ENCODE data around the gene DEFB108B. TPM values are rescaled to one million over a fixed set of nuclear protein-coding genes. Genes with fewer than 3 reads are reported as not detected.

Gene DEFB108B, protein sequence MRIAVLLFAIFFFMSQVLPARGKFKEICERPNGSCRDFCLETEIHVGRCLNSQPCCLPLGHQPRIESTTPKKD
- total RNA-seq (2022; extraction: Qiagen RNA extraction; ENCODE audit: low read depth), result not detected in 5 replicates

DNA sequence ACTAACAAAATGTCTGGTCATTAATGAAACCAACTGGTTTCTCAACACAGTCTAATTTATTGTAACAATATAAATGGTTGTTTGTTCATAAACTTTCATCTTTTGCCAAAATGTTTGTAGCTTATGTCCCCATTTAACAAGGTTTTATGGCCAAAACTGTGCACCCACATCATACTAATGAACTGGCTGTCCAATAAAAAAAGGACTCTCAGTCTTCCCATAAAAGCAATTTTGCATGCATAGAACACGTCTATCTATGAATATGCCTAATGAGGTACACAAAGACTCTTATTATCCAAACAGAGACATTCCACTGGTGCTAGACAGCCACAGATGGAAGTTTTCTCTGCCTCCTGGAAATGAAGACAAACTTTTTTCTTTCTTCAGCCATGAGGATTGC lies at the start of gene DEFB108B:
Gene DEFB108B, plus strand, starts transcription at position 390 of the 400 bp plus-strand sequence. Its CDS starts 0 bp downstream, at position 390.

DNA sequence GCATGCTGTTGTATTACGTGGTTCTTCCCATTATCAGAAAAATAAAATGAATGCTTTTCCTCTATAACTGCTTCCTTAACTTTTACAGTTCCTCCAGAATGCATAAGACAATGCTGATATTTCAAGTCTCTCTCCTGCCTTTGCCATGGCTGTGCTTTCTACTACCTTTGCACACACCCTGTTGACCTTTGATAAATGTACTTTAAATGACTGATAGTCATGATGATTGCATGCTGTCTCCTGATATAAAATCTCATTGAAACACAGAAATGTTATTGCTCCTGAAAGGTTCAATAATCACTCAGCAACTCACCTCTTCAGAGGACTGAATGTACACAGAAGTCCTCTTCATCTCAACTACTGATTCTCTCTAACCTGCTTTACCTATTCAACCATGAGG lies 45.1 kb downstream of the DEFB108B start, which contains the start of gene DEFB131B:
Gene DEFB131B, plus strand, starts transcription at position 395 of the 400 bp plus-strand sequence. Its CDS starts 0 bp downstream, at position 395.

Other genes starting within 250 kb of the DEFB108B start
- not detected in 5 replicates for gene DEFB131B, start 45.3 kb downstream of the DEFB108B start, total RNA-seq (2022; extraction: Qiagen RNA extraction; ENCODE audit: low read depth)
- gene XNDC1N, start 95.4 kb downstream of the DEFB108B start, total RNA-seq (2022; extraction: Qiagen RNA extraction; ENCODE audit: low read depth), result 3.2 to 4.4 TPM (median 3.9 TPM) in 5 replicates
- gene RNF121, start 95.8 kb downstream of the DEFB108B start, total RNA-seq (2022; extraction: Qiagen RNA extraction; ENCODE audit: low read depth), result 56.5 to 61.4 TPM (median 59.3 TPM) in 5 replicates
- 3.8 to 5.8 TPM (median 5.1 TPM) in 5 replicates for gene IL18BP, start 165.7 kb downstream of the DEFB108B start, total RNA-seq (2022; extraction: Qiagen RNA extraction; ENCODE audit: low read depth)
- 62.5 to 80.7 TPM (median 71.1 TPM) in 5 replicates for gene NUMA1, start 247.3 kb downstream of the DEFB108B start, total RNA-seq (2022; extraction: Qiagen RNA extraction; ENCODE audit: low read depth)
- 7.8 to 9.8 TPM (median 9.1 TPM) in 5 replicates for gene LRRC51, start 247.7 kb downstream of the DEFB108B start, total RNA-seq (2022; extraction: Qiagen RNA extraction; ENCODE audit: low read depth)